ENCODE measurements around the gene ESYT3. TPM values are rescaled to one million over a fixed set of nuclear protein-coding genes. Genes with fewer than 3 reads are reported as not detected.
"Not testable (repeated sequence)": the region's sequence is repeated elsewhere in the genome, so short reads cannot be mapped to it uniquely, and the experiment has no call there.

The ESYT3 gene
- total RNA-seq, 3 donors from 2014 or later, result 0.70 to 15.1 (median 1.0) TPM

- Histone ChIP-seq H3K9me3 (no peaks in the 10 kb centered on the region), H3K4me1 (ENCODE audit: low read depth) (no peaks in the 10 kb centered on the region), H3K4me3 (no peak overlapping the region), H3K36me3 (ENCODE audit: low read depth) (no peaks in the 10 kb centered on the region)
- intact Hi-C loops (cut with DNase I, micrococcal nuclease), result no loop called here
- TF ChIP-seq, protein P1, sequence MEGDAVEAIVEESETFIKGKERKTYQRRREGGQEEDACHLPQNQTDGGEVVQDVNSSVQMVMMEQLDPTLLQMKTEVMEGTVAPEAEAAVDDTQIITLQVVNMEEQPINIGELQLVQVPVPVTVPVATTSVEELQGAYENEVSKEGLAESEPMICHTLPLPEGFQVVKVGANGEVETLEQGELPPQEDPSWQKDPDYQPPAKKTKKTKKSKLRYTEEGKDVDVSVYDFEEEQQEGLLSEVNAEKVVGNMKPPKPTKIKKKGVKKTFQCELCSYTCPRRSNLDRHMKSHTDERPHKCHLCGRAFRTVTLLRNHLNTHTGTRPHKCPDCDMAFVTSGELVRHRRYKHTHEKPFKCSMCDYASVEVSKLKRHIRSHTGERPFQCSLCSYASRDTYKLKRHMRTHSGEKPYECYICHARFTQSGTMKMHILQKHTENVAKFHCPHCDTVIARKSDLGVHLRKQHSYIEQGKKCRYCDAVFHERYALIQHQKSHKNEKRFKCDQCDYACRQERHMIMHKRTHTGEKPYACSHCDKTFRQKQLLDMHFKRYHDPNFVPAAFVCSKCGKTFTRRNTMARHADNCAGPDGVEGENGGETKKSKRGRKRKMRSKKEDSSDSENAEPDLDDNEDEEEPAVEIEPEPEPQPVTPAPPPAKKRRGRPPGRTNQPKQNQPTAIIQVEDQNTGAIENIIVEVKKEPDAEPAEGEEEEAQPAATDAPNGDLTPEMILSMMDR (IDR thresholded peaks at IDR 0.05), result no peak
- ATAC-seq, result no peak
- no peak for DNase-seq
These were observed 42.7 kb downstream of the ESYT3 start for GRCh38 chr3:138477120-138477519.

DNA sequence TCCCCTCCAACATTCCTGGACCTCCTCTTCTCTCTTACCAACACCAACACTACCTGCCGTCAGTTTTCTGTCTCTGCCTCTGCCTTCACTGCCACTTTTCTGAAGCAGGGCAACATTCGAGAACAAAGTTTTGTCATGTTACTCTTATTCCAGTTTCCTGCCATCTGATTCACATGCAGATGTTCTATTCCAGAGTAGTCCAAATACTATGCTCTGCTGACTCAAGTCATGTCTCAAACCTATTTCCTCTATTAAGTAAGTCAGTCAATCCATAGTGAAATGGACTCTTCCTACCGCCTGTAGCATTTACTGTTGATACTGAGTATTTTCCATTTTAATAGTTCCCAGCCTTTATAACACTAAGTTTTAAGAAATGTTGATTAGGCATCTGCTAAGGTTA lies 43.4 kb downstream of the ESYT3 start:
- TF ChIP-seq, protein P1 (IDR thresholded peaks at IDR 0.05), result no peak
- Histone ChIP-seq H3K4me1 (ENCODE audit: low read depth) (no peaks in the 10 kb centered on the region), H3K36me3 (ENCODE audit: low read depth) (no peaks in the 10 kb centered on the region), H3K4me3 (no peak overlapping the region), H3K9me3 (no peaks in the 10 kb centered on the region)
- DNase-seq, result no peak
- intact Hi-C loops (cut with DNase I, micrococcal nuclease), result no loop called here
- ATAC-seq, result no peak

GRCh38 chr3:138479438-138479863 lies 45.0 kb downstream of the ESYT3 start:
- H3K4me1 ChIP-seq (ENCODE audit: low read depth), result no peaks in the 10 kb centered on the region
- DNase-seq (peak in 1 of 3 donors; percentile 38), ATAC-seq (peak; percentile 61)
- TF ChIP-seq, protein P1 (IDR thresholded peaks at IDR 0.05), result peak; percentile 29
- H3K4me3 ChIP-seq, result no peak overlapping the region
- intact Hi-C loops (cut with DNase I, micrococcal nuclease), result no loop called here
- H3K9me3 ChIP-seq, result no peaks in the 10 kb centered on the region
- H3K36me3 ChIP-seq (ENCODE audit: low read depth), result no peaks in the 10 kb centered on the region

GRCh38 chr3:138484672-138485071 lies 50.3 kb downstream of the ESYT3 start:
- H3K4me1 ChIP-seq (ENCODE audit: low read depth); H3K4me3 ChIP-seq; H3K36me3 ChIP-seq (ENCODE audit: low read depth); DNase-seq; intact Hi-C loops (cut with DNase I, micrococcal nuclease); ATAC-seq: not testable (repeated sequence)
- peaks cover 33% of the 10 kb centered on the region for H3K9me3 ChIP-seq

DNA sequence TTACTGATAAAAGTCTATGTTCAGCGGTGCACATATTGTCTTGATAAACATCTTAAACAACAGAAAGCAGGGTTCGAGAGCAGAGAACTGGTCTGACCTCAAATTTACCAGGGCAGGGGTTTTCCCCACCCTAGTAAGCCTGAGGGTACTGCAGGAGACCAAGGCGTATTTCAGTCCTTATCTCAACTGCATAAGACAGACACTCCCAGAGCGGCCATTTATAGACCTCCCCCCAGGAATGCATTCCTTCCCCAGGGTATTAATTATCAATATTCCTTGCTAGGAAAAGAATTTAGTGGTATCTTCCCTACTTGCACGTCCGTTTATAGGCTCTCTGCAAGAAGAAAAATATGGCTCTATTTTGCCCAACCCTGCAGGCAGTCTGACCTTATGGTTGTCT lies 52.2 kb downstream of the ESYT3 start:
- DNase-seq; H3K4me3 ChIP-seq; ATAC-seq; H3K36me3 ChIP-seq (ENCODE audit: low read depth); H3K4me1 ChIP-seq (ENCODE audit: low read depth); intact Hi-C loops (cut with DNase I, micrococcal nuclease): not testable (repeated sequence)
- H3K9me3 ChIP-seq, result peaks cover 33% of the 10 kb centered on the region

DNA sequence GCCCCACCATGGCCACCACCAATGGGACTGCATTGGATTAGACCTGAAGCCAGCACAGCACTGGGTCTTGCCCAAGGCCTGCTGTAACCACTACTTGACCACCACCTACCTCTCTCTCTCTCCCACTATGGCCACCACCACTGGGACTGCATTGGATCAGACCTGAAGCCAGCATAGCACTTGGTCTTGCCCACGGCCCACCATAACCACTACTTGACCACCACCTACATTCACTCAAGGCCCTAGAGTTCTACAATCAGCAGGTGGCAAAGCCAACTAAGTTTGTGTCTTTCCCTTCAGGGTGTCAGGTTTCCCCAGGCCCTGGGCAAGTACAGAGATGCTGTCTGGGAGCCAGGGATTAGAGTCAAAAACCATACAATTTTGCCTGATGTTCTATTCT lies 57.6 kb downstream of the ESYT3 start:
- no peak overlapping the region for H3K4me3 ChIP-seq
- DNase-seq, result no peak
- intact Hi-C loops (cut with DNase I, micrococcal nuclease), result no loop called here
- H3K36me3 ChIP-seq (ENCODE audit: low read depth), result no peaks in the 10 kb centered on the region
- peaks cover 19% of the 10 kb centered on the region for H3K9me3 ChIP-seq
- no peak for ATAC-seq
- H3K4me1 ChIP-seq (ENCODE audit: low read depth), result no peaks in the 10 kb centered on the region
- TF ChIP-seq, protein P1 (IDR thresholded peaks at IDR 0.05), result no peak

Measured in mucosa of descending colon (tissue), 3 donors.